GM12878 (cell line): ENCODE measurements around the gene PKM. TPM values are rescaled to one million over a fixed set of nuclear protein-coding genes. Genes with fewer than 3 reads are reported as not detected.

Experiments used
- ATAC-seq: fragments of 200-7000 bp; cut with Tn5 transposase; 3 replicates; pipeline ENCODE4 v1.9.1; 2020; ENCODE audit warnings: mild to moderate bottlenecking, moderate library complexity
- BruUV-seq: library from RNA; stranded (reverse); fragments of 400-500 nt; replicated peaks from 2 replicates; lab custom pipeline; 2021; lab: Mats Ljungman, UMichigan
- CTCF ChIA-PET: fragments of 300-600 bp; sonication (Branson Sonifier 250); formaldehyde crosslinking; extraction: SDS; loops from one replicate; lab custom pipeline; 2021; ENCODE audit warnings: inconsistent platforms; lab: Yijun Ruan, JAX
- POLR2A ChIA-PET: fragments of 350-600 bp; formaldehyde crosslinking; extraction: SDS; loops from one replicate; lab custom pipeline; 2021; ENCODE audit warnings: inconsistent platforms; lab: Charles Lee
- RAD21 ChIA-PET: fragments of 300-600 bp; sonication (Branson Sonifier 250); formaldehyde crosslinking; loops from one replicate; lab custom pipeline; 2023; ENCODE audit warnings: antibody characterized with exemption; ENCODE audit not compliant: unreplicated experiment; lab: Charles Lee
- SMC1A ChIA-PET: fragments of 300-600 bp; sonication (Branson Sonifier 250); formaldehyde crosslinking; loops from one replicate; lab custom pipeline; 2023; ENCODE audit not compliant: unreplicated experiment, uncharacterized antibody; lab: Charles Lee
- DNase-seq: peaks from one replicate; pipeline ENCODE4 v3.0.0-alpha.2; 2011; ENCODE audit warnings: low read depth, low spot score
- FAIRE-seq: peaks from 3 replicates; lab custom pipeline; 2011; peaks lifted over from hg19 to GRCh38; lab: Jason Lieb, UNC
- H2AFZ ChIP-seq: 2 replicates; pipeline ENCODE4 v1.6.0; 2011; ENCODE audit warnings: low read depth, low read length, control low read depth; ENCODE audit not compliant: control insufficient read depth
- H3K27ac ChIP-seq: 2 replicates; pipeline ENCODE4 v1.5.1; 2011; ENCODE audit warnings: control low read depth; ENCODE audit not compliant: control insufficient read depth, insufficient read depth
- H3K27me3 ChIP-seq, 2 experiments: replicated peaks in 1 of 2; 2 replicates each; pipeline versions ENCODE4 v1.6.0 to v1.6.1; 2011; ENCODE audit warnings: low read length in 1 of 2; ENCODE audit not compliant: control insufficient read depth in 2 of 2, insufficient read depth in 2 of 2
- H3K36me3 ChIP-seq, 2 experiments: 2 replicates each; pipeline ENCODE4 v1.5.1; 2011; ENCODE audit warnings: low read length in 1 of 2; ENCODE audit not compliant: control insufficient read depth in 2 of 2, insufficient read depth in 2 of 2
- H3K4me1 ChIP-seq: 2 replicates; pipeline ENCODE4 v1.6.1; 2011; ENCODE audit warnings: mild to moderate bottlenecking, low read length, moderate library complexity, mixed read lengths; ENCODE audit not compliant: control insufficient read depth, insufficient read depth
- H3K4me2 ChIP-seq: 2 replicates; pipeline ENCODE4 v1.6.0; 2011; ENCODE audit warnings: control low read depth; ENCODE audit not compliant: control insufficient read depth, insufficient read depth
- H3K4me3 ChIP-seq: fragments of 200-600 bp; sonication (generic); 2 replicates; pipeline ENCODE4 v1.5.1; 2016
- H3K79me2 ChIP-seq: 2 replicates; pipeline ENCODE4 v1.6.0; 2011; ENCODE audit warnings: low read length; ENCODE audit not compliant: control insufficient read depth, insufficient read depth
- H3K9ac ChIP-seq: 2 replicates; pipeline ENCODE4 v1.8.0; 2011; ENCODE audit warnings: low read length, control low read depth, mixed read lengths; ENCODE audit not compliant: control insufficient read depth, insufficient read depth
- H3K9me3 ChIP-seq: replicated peaks from 3 replicates; pipeline ENCODE4 v1.5.1; 2011; ENCODE audit warnings: mild to moderate bottlenecking, low read length; ENCODE audit not compliant: control insufficient read depth, insufficient read depth
- H4K20me1 ChIP-seq: 2 replicates; pipeline ENCODE4 v1.6.0; 2011; ENCODE audit not compliant: control insufficient read depth, insufficient read depth
- ASH2L ChIP-seq: fragments of 300-600, 200-600 bp; sonication (generic); IDR thresholded peaks from 2 replicates; pipeline ENCODE4 v1.6.1; 2017; ENCODE audit warnings: low read depth, mild to moderate bottlenecking, borderline replicate concordance
- ESRRA ChIP-seq: IDR thresholded peaks from 2 replicates; pipeline ENCODE4 v1.6.1; 2012; ENCODE audit warnings: mild to moderate bottlenecking, low read length, improper control_type of control experiment
- MTA2 ChIP-seq: fragments of 450-650 bp; IDR thresholded peaks from 2 replicates; pipeline ENCODE4 v1.6.1; 2016; ENCODE audit warnings: low read depth, mild to moderate bottlenecking, moderate library complexity
- NFYA ChIP-seq: IDR thresholded peaks from 2 replicates; pipeline ENCODE4 v1.6.1; 2011; ENCODE audit warnings: low read depth, mild to moderate bottlenecking, low read length, improper control_type of control experiment, borderline replicate concordance
- POLR2AphosphoS2 ChIP-seq: IDR thresholded peaks from 2 replicates; pipeline ENCODE4 v1.6.1; 2011; ENCODE audit warnings: low read depth, mild to moderate bottlenecking, low read length, improper control_type of control experiment, moderate library complexity
- RCOR1 ChIP-seq: conservative IDR thresholded peaks from 2 replicates; pipeline ENCODE4 v1.6.1; 2012; ENCODE audit warnings: low read depth, low read length, improper control_type of control experiment
- SREBF1 ChIP-seq: IDR thresholded peaks from 2 replicates; pipeline ENCODE4 v1.6.1; 2012; ENCODE audit warnings: mild to moderate bottlenecking, low read length
- SUPT20H ChIP-seq: IDR thresholded peaks from 2 replicates; pipeline ENCODE4 v1.6.1; 2011; ENCODE audit warnings: low read depth, mild to moderate bottlenecking, low read length, moderate library complexity, borderline replicate concordance; ENCODE audit not compliant: control insufficient read depth
- TCF12 ChIP-seq: IDR thresholded peaks from 2 replicates; pipeline ENCODE4 v1.6.1; 2011; ENCODE audit warnings: low read depth, mild to moderate bottlenecking, low read length
- ZZZ3 ChIP-seq: IDR thresholded peaks from 2 replicates; pipeline ENCODE4 v1.6.1; 2011; ENCODE audit warnings: low read depth; ENCODE audit not compliant: control insufficient read depth, insufficient read length
- WGBS: methylation state at CpG from one replicate; pipeline ENCODE4 v1.1.6; 2016; ENCODE audit warnings: low lambda C conversion rate; ENCODE audit not compliant: insufficient replicate concordance, insufficient coverage; ENCODE audit errors: missing lambda C conversion rate; 5-methylcytosine and 5-hydroxymethylcytosine counted together
- in situ Hi-C: fragments of 300-500 bp; cut with MboI; formaldehyde crosslinking; loops from 9 replicates; pipeline ENCODE4 v1.14.3; 2018; ENCODE audit warnings: mixed read lengths
- intact Hi-C: fragments of 100-400 bp; cut with micrococcal nuclease; formaldehyde crosslinking; loops from one replicate; pipeline ENCODE4 v1.14.2; 2022; ENCODE audit not compliant: unreplicated experiment
- polyA plus RNA-seq, 11 experiments: library from polyadenylated mRNA; depleted of rRNA in 4 of 11; unstranded in 6 of 11; stranded (reverse) in 5 of 11; fragments of >200 nt; fragmentation: Nextera tagmentation in 4 of 11; fragmentation: Illumina TruSeq in 1 of 11; extraction: Ambion mirVana in 4 of 11; extraction: Trizol in 1 of 11; gene quantifications; 1 replicate in 1 of 11; 2 replicates in 10 of 11; pipeline versions ENCODE4 v1.2.1 to v1.2.3, GENCODE V29; 2011 to 2016; ENCODE audit warnings: inconsistent platforms in 2 of 11, missing spikeins in 2 of 11, low read depth in 1 of 11
- total RNA-seq, 4 experiments: library from RNA; depleted of rRNA in 3 of 4; stranded (reverse); fragments of >200 nt in 3 of 4; fragmentation: Illumina TruSeq in 1 of 4; extraction: Trizol in 1 of 4; gene quantifications; 2 replicates each; pipeline versions ENCODE4 v1.2.1 to v1.2.3, GENCODE V29; 2013 to 2021
- TF ChIP-seq, protein P1 (sequence below): IDR thresholded peaks from 2 replicates; pipeline ENCODE4 v1.6.1; 2012; ENCODE audit warnings: low read depth, low read length, improper control_type of control experiment
- TF ChIP-seq, protein P2 (sequence below): IDR thresholded peaks from 2 replicates; pipeline ENCODE4 v1.6.1; 2012; ENCODE audit warnings: low read depth, low read length, improper control_type of control experiment
- TF ChIP-seq, protein P3 (sequence below): fragments of 450-650 bp; IDR thresholded peaks from 2 replicates; pipeline ENCODE4 v1.6.1; 2017; ENCODE audit warnings: borderline replicate concordance

The PKM gene
- total and polyA plus RNA-seq, 10 of the 15 experiments (the other 5 are each of a cell fraction or from before 2014, with no cell fraction given): 491 to 2,011 (median 1,433) TPM

DNA sequence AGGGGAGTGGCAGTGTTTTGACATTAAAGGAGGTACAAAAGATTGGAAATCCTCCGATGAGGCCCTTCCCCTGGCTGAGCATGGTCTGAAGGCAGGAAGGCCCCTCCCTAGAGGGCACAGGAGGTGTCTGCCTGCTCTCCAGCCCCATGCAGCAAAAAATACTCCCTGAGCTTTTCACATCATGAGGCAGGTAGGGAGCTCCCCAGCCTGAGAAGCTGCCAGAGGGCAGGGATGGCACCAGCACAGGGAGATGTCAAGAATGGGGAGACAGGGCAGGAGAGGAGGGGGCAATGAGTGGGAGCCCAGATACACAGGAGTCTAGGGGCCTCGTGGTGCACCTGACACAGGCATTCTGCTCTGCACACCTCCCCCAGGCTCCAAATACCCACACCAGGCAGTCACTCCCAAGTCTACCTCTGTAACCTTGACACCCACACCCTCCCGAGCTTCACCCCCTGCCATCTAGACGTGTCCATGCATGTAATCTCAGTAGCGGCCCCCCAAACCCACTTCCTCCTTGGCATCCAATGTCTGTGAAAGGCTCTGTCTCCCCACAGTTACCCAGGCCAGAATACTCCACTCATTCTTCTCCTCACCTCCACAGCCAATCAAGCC is 56.3 kb downstream of the PKM start:
- DNase-seq: no peak
- Histone ChIP-seq H3K9ac (no peak overlapping the region), H3K4me1 (no peaks in the 10 kb centered on the region; the same call in 1 of the 2 replicates), H3K4me3 (no peak overlapping the region), H3K79me2 (no peaks in the 10 kb centered on the region), H2AFZ (no peak overlapping the region), H3K36me3 (no peaks in the 10 kb centered on the region), H3K9me3 (no peaks in the 10 kb centered on the region), H3K27ac (no peak overlapping the region), H3K4me2 (no peak overlapping the region), H3K27me3 (no peaks in the 10 kb centered on the region), H4K20me1 (no peaks in the 10 kb centered on the region)
- SMC1A ChIA-PET: no interaction called here
- no peak; the same call in 1 of the 3 replicates for ATAC-seq
- no peak for TF ChIP-seq RCOR1
- TF ChIP-seq SUPT20H: no peak
- TF ChIP-seq ZZZ3: no peak
- TF ChIP-seq ASH2L: no peak
- RAD21 ChIA-PET: no interaction called here
- CTCF ChIA-PET: interaction anchor here (1.0 kb wide), 2 partner anchors 370 to 372 kb away, joined by 3 read pairs; no protein-coding TSS in a partner anchor
- in situ Hi-C loops: no loop called here
- no TSS peak for BruUV-seq
- 0% methylated on average over 4 of the region's 5 CpGs for WGBS
- intact Hi-C loops: no loop called here
- FAIRE-seq: no peak
- POLR2A ChIA-PET: no interaction called here

DNA sequence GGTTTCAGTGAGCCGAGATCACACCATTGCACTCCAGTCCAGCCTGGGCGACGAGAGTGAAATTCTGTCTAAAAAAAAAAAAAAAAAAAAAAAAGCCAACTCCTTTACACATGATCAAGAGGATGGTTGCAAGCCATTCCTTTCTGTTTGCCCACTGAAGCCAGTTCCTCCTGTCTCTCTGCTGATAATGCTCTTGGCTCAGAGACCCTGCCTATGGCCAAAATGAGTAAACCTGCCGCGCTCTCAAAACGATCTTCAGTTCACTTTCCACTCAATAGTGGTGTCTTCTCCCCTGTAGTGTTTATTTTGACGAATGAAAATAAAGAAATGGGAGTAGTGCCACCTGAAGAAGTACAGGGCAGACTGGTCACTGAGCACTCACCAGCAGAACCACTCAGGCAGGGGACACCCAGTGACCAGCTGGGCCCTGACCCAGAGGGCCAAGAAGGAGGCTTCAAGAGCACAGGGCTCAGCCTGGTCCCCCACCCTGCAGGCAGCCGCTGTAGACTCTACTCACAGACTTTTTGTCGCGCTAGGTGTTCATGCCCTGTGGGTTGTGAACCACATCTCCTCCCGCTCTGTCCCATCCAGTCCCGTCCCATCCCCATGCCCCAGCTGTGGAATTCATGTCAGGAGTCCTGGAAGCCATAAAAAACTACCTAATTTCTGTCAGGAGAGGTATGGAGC is 57.0 kb downstream of the PKM start:
- no peak overlapping the region for H3K4me3 ChIP-seq
- no peaks in the 10 kb centered on the region for H3K36me3 ChIP-seq
- H3K27ac ChIP-seq: no peak overlapping the region
- ChIA-PET CTCF (interaction anchor here (0.6 to 1.0 kb wide), 2 partner anchors 372 to 675 kb away, joined by 3 read pairs; no protein-coding TSS in a partner anchor), POLR2A (no interaction called here), SMC1A (no interaction called here), RAD21 (no interaction called here)
- no peak for ATAC-seq
- no peak overlapping the region for H2AFZ ChIP-seq
- H3K4me1 ChIP-seq: no peaks in the 10 kb centered on the region; the same call in 1 of the 2 replicates
- no peak overlapping the region for H3K4me2 ChIP-seq
- no peak overlapping the region for H3K9ac ChIP-seq
- DNase-seq: no peak
- no peaks in the 10 kb centered on the region; a peak in 2 of 4 replicates for H3K27me3 ChIP-seq
- no TSS peak for BruUV-seq
- no peaks in the 10 kb centered on the region for H4K20me1 ChIP-seq
- no peaks in the 10 kb centered on the region for H3K79me2 ChIP-seq
- intact Hi-C loops (no loop called here), in situ Hi-C loops (no loop called here)
- 62% methylated on average over 9 of the region's 12 CpGs for WGBS
- H3K9me3 ChIP-seq: no peaks in the 10 kb centered on the region
- FAIRE-seq: no peak
- TF ChIP-seq MTA2 (no peak), ESRRA (no peak), SREBF1 (no peak), POLR2AphosphoS2 (no peak), TCF12 (no peak), NFYA (no peak)
- TF ChIP-seq, protein P1, sequence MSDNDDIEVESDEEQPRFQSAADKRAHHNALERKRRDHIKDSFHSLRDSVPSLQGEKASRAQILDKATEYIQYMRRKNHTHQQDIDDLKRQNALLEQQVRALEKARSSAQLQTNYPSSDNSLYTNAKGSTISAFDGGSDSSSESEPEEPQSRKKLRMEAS: no peak
- TF ChIP-seq, protein P2, sequence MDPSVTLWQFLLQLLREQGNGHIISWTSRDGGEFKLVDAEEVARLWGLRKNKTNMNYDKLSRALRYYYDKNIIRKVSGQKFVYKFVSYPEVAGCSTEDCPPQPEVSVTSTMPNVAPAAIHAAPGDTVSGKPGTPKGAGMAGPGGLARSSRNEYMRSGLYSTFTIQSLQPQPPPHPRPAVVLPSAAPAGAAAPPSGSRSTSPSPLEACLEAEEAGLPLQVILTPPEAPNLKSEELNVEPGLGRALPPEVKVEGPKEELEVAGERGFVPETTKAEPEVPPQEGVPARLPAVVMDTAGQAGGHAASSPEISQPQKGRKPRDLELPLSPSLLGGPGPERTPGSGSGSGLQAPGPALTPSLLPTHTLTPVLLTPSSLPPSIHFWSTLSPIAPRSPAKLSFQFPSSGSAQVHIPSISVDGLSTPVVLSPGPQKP: no peak
- TF ChIP-seq, protein P3, sequence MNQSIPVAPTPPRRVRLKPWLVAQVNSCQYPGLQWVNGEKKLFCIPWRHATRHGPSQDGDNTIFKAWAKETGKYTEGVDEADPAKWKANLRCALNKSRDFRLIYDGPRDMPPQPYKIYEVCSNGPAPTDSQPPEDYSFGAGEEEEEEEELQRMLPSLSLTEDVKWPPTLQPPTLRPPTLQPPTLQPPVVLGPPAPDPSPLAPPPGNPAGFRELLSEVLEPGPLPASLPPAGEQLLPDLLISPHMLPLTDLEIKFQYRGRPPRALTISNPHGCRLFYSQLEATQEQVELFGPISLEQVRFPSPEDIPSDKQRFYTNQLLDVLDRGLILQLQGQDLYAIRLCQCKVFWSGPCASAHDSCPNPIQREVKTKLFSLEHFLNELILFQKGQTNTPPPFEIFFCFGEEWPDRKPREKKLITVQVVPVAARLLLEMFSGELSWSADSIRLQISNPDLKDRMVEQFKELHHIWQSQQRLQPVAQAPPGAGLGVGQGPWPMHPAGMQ: no peak
